Panc1 (cell line): ENCODE results near the gene ENTPD2. TPM values are rescaled to one million over a fixed set of nuclear protein-coding genes. Genes with fewer than 3 reads are reported as not detected.
A peak's percentile ranks its signal among the peaks of the same experiment; 100 is the strongest.

Source experiments
- ATAC-seq: fragments of 200-7000 bp; cut with Tn5 transposase; 2 replicates; pipeline ENCODE4 v1.9.1; 2020; ENCODE audit warnings: mild to moderate bottlenecking, moderate library complexity
- BruUV-seq: library from RNA; stranded (reverse); fragments of 400-500 nt; replicated peaks from 2 replicates; lab custom pipeline; 2021; lab: Mats Ljungman, UMichigan
- CTCF ChIA-PET: fragments of 300-600 bp; sonication (Branson Sonifier 250); formaldehyde crosslinking; loops from one replicate; lab custom pipeline; 2022; ENCODE audit warnings: antibody characterized with exemption; lab: Charles Lee
- POLR2A ChIA-PET: fragments of 300-600 bp; sonication (Branson Sonifier 250); formaldehyde crosslinking; loops from one replicate; lab custom pipeline; 2022; ENCODE audit warnings: antibody characterized with exemption; lab: Charles Lee
- DNase-seq: peaks from one replicate; pipeline ENCODE4 v3.0.0-alpha.2; 2010; ENCODE audit warnings: low read depth, low spot score
- H3K27ac ChIP-seq: 2 replicates; pipeline ENCODE4 v1.5.1; 2011; ENCODE audit warnings: mild to moderate bottlenecking, low read length, inconsistent platforms
- H3K27me3 ChIP-seq: fragments of 200-500 bp; sonication (Bioruptor generic); 2 replicates; pipeline ENCODE4 v1.6.0; 2014; ENCODE audit warnings: low read length, inconsistent platforms; ENCODE audit not compliant: control insufficient read depth, insufficient read depth
- H3K36me3 ChIP-seq: fragments of 200-500 bp; sonication (Bioruptor generic); 2 replicates; pipeline ENCODE4 v1.5.1; 2014; ENCODE audit warnings: inconsistent platforms, mild to moderate bottlenecking, low read length, moderate library complexity; ENCODE audit not compliant: control insufficient read depth, insufficient read depth
- H3K4me1 ChIP-seq: 2 replicates; pipeline ENCODE4 v1.5.1; 2011; ENCODE audit warnings: inconsistent platforms, mild to moderate bottlenecking, low read length, moderate library complexity; ENCODE audit not compliant: control insufficient read depth, insufficient read depth
- H3K4me3 ChIP-seq, 2 experiments: 2 replicates each; pipeline ENCODE4 v1.5.1; 2011 to 2012; ENCODE audit warnings: low read depth in 2 of 2, low read length in 2 of 2, mild to moderate bottlenecking in 2 of 2, inconsistent platforms in 1 of 2, moderate library complexity in 1 of 2
- H3K9me3 ChIP-seq: fragments of 200-500 bp; sonication (Bioruptor generic); 2 replicates; pipeline ENCODE4 v1.5.1; 2014; ENCODE audit warnings: low read depth, mild to moderate bottlenecking, inconsistent platforms, low read length, moderate library complexity; ENCODE audit not compliant: control insufficient read depth, insufficient read depth
- POLR2AphosphoS5 ChIP-seq: IDR thresholded peaks from 2 replicates; pipeline ENCODE4 v1.6.1; 2012; ENCODE audit warnings: mild to moderate bottlenecking, low read depth, low read length, moderate library complexity
- SIN3A ChIP-seq: IDR thresholded peaks from 2 replicates; pipeline ENCODE4 v1.6.1; 2012; ENCODE audit warnings: low read depth, mild to moderate bottlenecking, low read length, moderate library complexity, borderline replicate concordance; ENCODE audit not compliant: insufficient read depth
- TCF7L2 ChIP-seq: IDR thresholded peaks from 2 replicates; pipeline ENCODE4 v1.6.1; 2011; ENCODE audit warnings: mild to moderate bottlenecking, low read depth, low read length, inconsistent platforms
- in situ Hi-C: cut with HindIII; loops from 2 replicates; pipeline ENCODE4 v1.10.0; 2016; ENCODE audit warnings: low sequenced_read_pairs, low pct_unique_long_range_greater_than_20kb
- intact Hi-C: fragments of 100-400 bp; cut with micrococcal nuclease; formaldehyde crosslinking; loops from one replicate; pipeline ENCODE4 v1.10.0; 2022; ENCODE audit not compliant: unreplicated experiment
- total RNA-seq: library from RNA; stranded (reverse); gene quantifications from one replicate; pipeline ENCODE4 v1.2.1, GENCODE V29; 2021; ENCODE audit not compliant: unreplicated experiment
- TF ChIP-seq, protein P1 (sequence below): fragments of 450-650 bp; IDR thresholded peaks from 2 replicates; pipeline ENCODE4 v1.5.1; 2017; ENCODE audit warnings: mild to moderate bottlenecking
- TF ChIP-seq, protein P2 (sequence below), 2 experiments: IDR thresholded peaks; 2 replicates each; pipeline ENCODE4 v1.6.1; 2011 to 2012; ENCODE audit warnings: low read depth in 2 of 2, control low read depth in 1 of 2, low read length in 1 of 2, mild to moderate bottlenecking in 1 of 2, moderate library complexity in 1 of 2; ENCODE audit not compliant: insufficient read depth in 1 of 2

ENTPD2 gene
- total RNA-seq, 1 experiment from 2014 or later = 2.8 TPM

DNA sequence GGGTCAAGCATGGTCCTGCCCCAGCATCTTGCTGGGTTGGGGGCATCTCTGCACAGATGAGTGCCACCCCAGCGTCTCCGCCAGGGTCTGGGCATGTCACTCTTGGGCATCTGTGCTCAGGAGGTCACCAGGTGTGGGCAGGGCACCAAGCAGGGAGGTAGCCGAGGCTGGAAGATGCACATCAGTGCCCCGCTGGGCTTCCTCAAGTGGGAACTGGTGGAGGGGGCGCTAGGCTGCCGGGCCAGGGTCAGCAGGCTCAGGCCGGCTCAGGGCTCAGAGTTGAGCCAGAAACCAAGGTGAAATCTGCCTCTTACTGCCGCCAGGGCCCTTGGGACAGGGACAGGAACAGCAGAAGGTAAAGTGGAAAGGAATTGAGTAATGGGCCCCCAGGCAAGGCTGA is 17.9 kb downstream of the ENTPD2 start:
- no peak for DNase-seq
- TF ChIP-seq, protein P1, sequence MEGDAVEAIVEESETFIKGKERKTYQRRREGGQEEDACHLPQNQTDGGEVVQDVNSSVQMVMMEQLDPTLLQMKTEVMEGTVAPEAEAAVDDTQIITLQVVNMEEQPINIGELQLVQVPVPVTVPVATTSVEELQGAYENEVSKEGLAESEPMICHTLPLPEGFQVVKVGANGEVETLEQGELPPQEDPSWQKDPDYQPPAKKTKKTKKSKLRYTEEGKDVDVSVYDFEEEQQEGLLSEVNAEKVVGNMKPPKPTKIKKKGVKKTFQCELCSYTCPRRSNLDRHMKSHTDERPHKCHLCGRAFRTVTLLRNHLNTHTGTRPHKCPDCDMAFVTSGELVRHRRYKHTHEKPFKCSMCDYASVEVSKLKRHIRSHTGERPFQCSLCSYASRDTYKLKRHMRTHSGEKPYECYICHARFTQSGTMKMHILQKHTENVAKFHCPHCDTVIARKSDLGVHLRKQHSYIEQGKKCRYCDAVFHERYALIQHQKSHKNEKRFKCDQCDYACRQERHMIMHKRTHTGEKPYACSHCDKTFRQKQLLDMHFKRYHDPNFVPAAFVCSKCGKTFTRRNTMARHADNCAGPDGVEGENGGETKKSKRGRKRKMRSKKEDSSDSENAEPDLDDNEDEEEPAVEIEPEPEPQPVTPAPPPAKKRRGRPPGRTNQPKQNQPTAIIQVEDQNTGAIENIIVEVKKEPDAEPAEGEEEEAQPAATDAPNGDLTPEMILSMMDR = no peak
- TF ChIP-seq, protein P2, sequence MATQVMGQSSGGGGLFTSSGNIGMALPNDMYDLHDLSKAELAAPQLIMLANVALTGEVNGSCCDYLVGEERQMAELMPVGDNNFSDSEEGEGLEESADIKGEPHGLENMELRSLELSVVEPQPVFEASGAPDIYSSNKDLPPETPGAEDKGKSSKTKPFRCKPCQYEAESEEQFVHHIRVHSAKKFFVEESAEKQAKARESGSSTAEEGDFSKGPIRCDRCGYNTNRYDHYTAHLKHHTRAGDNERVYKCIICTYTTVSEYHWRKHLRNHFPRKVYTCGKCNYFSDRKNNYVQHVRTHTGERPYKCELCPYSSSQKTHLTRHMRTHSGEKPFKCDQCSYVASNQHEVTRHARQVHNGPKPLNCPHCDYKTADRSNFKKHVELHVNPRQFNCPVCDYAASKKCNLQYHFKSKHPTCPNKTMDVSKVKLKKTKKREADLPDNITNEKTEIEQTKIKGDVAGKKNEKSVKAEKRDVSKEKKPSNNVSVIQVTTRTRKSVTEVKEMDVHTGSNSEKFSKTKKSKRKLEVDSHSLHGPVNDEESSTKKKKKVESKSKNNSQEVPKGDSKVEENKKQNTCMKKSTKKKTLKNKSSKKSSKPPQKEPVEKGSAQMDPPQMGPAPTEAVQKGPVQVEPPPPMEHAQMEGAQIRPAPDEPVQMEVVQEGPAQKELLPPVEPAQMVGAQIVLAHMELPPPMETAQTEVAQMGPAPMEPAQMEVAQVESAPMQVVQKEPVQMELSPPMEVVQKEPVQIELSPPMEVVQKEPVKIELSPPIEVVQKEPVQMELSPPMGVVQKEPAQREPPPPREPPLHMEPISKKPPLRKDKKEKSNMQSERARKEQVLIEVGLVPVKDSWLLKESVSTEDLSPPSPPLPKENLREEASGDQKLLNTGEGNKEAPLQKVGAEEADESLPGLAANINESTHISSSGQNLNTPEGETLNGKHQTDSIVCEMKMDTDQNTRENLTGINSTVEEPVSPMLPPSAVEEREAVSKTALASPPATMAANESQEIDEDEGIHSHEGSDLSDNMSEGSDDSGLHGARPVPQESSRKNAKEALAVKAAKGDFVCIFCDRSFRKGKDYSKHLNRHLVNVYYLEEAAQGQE (IDR thresholded peaks at IDR 0.05; ENCODE audit: insufficient read depth in 1 of 2, low read depth in 2 of 2, low read length in 1 of 2) = no peak
- no peak for TF ChIP-seq POLR2AphosphoS5
- peaks cover 5% of the 10 kb centered on the region for H3K4me1 ChIP-seq
- in situ Hi-C loops = no loop called here
- ChIA-PET POLR2A (no interaction called here), CTCF (interaction anchor here (0.7 to 2.0 kb wide), 2 partner anchors 51 to 88 kb away, joined by 5 to 22 read pairs; no protein-coding TSS in a partner anchor)
- no peak for ATAC-seq
- no peak overlapping the region for H3K27ac ChIP-seq
- no peak overlapping the region for H3K4me3 ChIP-seq
- no peaks in the 10 kb centered on the region for H3K36me3 ChIP-seq
- intact Hi-C loops = loop anchor here (10.0 kb wide), 1 partner anchor 91 kb away; the partner anchor contains the start of genes C8G and FBXW5
- H3K27me3 ChIP-seq = no peaks in the 10 kb centered on the region
- no peaks in the 10 kb centered on the region for H3K9me3 ChIP-seq
- no TSS peak for BruUV-seq

DNA sequence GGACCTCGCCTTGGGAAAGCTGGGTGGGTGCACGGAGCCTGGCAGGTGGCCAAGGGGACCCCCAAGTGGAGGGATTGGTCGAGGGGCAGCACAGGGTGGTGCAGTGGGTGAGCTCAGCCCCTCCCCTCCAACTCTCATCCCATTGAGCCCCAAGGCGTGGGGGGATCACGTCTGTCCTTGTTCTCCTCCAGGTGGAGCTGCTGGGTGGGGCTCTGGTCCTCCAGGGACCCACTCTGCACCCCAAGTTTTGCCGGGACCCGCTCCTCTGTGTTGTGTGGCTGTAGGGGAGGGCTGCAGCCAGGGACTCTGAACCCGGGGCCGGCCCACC is 18.4 kb downstream of the ENTPD2 start:
- in situ Hi-C loops (no loop called here), intact Hi-C loops (loop anchor here (10.0 kb wide), 1 partner anchor 91 kb away; the partner anchor contains the start of genes C8G and FBXW5)
- TF ChIP-seq TCF7L2 = no peak
- TF ChIP-seq, protein P1 = peak; percentile 72; the same call in 1 of the 2 replicates
- TF ChIP-seq, protein P2 (IDR thresholded peaks at IDR 0.05; ENCODE audit: insufficient read depth in 1 of 2, low read depth in 2 of 2, low read length in 1 of 2) = no peak
- TF ChIP-seq POLR2AphosphoS5 = no peak
- no peak for TF ChIP-seq SIN3A
- no peaks in the 10 kb centered on the region for H3K27me3 ChIP-seq
- no peak overlapping the region for H3K4me3 ChIP-seq
- no TSS peak for BruUV-seq
- ChIA-PET POLR2A (interaction anchor here (0.6 kb wide), 1 partner anchor 266 kb away, joined by 3 read pairs; no protein-coding TSS in a partner anchor), CTCF (interaction anchor here (0.7 to 2.0 kb wide), 6 partner anchors 10 to 88 kb away, joined by 3 to 22 read pairs (median 4); no protein-coding TSS in a partner anchor)
- DNase-seq (no peak), ATAC-seq (peak; percentile 28)
- H3K36me3 ChIP-seq = no peaks in the 10 kb centered on the region
- H3K9me3 ChIP-seq = no peaks in the 10 kb centered on the region
- no peak overlapping the region for H3K27ac ChIP-seq
- H3K4me1 ChIP-seq = peaks cover 5% of the 10 kb centered on the region
